K562 (cell line): Measurements from ENCODE around the gene CNPY2. TPM values are rescaled to one million over a fixed set of nuclear protein-coding genes. Genes with fewer than 3 reads are reported as not detected.

ENCODE experiments used
- ATAC-seq: fragments of 200-7000 bp; cut with Tn5 transposase; 3 replicates; pipeline ENCODE4 v1.9.1; 2020; ENCODE audit warnings: moderate library complexity
- BruUV-seq: library from RNA; stranded (reverse); fragments of 400-500 nt; replicated peaks from 2 replicates; lab custom pipeline; 2021; lab: Mats Ljungman, UMichigan
- CTCF ChIA-PET: fragments of 300-600 bp; formaldehyde crosslinking; extraction: SDS; loops from one replicate; lab custom pipeline; 2021; ENCODE audit warnings: low intra/inter-chr PET ratio; lab: Yijun Ruan, JAX
- POLR2A ChIA-PET: fragments of 300-600, 350-650 bp; sonication (Branson Sonifier 250); formaldehyde crosslinking; extraction: SDS; loops from one replicate; lab custom pipeline; 2021; ENCODE audit warnings: antibody characterized with exemption, inconsistent platforms; lab: Yijun Ruan, JAX
- DNase-seq, 4 experiments: peaks; one replicate each; pipeline versions ENCODE4 v3.0.0 to v3.0.0-alpha.2; 2011 to 2018; ENCODE audit warnings: low spot score in 3 of 4, mixed read lengths in 3 of 4; ENCODE audit errors: extremely low read depth in 1 of 4
- FAIRE-seq: peaks from 2 replicates; lab custom pipeline; 2011; peaks lifted over from hg19 to GRCh38; lab: Jason Lieb, UNC
- H2AFZ ChIP-seq: 2 replicates; pipeline ENCODE4 v1.6.0; 2011; ENCODE audit warnings: low read depth, low read length, control low read depth, inconsistent platforms
- H3K27ac ChIP-seq: fragments of 200-600 bp; 3 replicates; pipeline ENCODE4 v1.8.0; 2011; ENCODE audit warnings: low read depth, mild to moderate bottlenecking, control low read depth, inconsistent platforms, low read length, moderate library complexity, mixed read lengths; ENCODE audit errors: extremely low read depth
- H3K27me3 ChIP-seq, 2 experiments: fragments of 300-600 bp in 1 of 2; 2 replicates in 1 of 2; 3 replicates in 1 of 2; pipeline versions ENCODE4 v1.6.0 to v1.8.0; 2011; ENCODE audit warnings: inconsistent platforms in 2 of 2, low read length in 2 of 2, mild to moderate bottlenecking in 1 of 2, mixed read lengths in 1 of 2, moderate library complexity in 1 of 2; ENCODE audit not compliant: control insufficient read depth in 2 of 2, insufficient read depth in 2 of 2
- H3K36me3 ChIP-seq: fragments of 300-600 bp; 3 replicates; pipeline ENCODE4 v1.8.0; 2011; ENCODE audit warnings: mild to moderate bottlenecking, low read length, inconsistent platforms; ENCODE audit not compliant: control insufficient read depth, insufficient read depth
- H3K4me1 ChIP-seq, 2 experiments: fragments of 200-600 bp in 1 of 2; replicated peaks in 1 of 2; 2 replicates in 1 of 2; 3 replicates in 1 of 2; pipeline versions ENCODE4 v1.5.1 to v1.8.0; 2011; ENCODE audit warnings: inconsistent platforms in 2 of 2, low read length in 2 of 2, mild to moderate bottlenecking in 1 of 2, mixed read lengths in 1 of 2, moderate library complexity in 1 of 2; ENCODE audit not compliant: control insufficient read depth in 2 of 2, insufficient read depth in 2 of 2
- H3K4me2 ChIP-seq: 2 replicates; pipeline ENCODE4 v1.6.1; 2011; ENCODE audit warnings: low read length, control low read depth, inconsistent platforms, mixed read lengths; ENCODE audit not compliant: insufficient read depth
- H3K4me3 ChIP-seq: fragments of 200-600 bp; sonication (generic), shearing (Covaris generic); 2 replicates; pipeline ENCODE4 v1.5.1; 2016; ENCODE audit warnings: control low read depth, inconsistent platforms
- H3K79me2 ChIP-seq: fragments of 200-600 bp; 3 replicates; pipeline ENCODE4 v1.8.0; 2011; ENCODE audit warnings: low read length, inconsistent platforms; ENCODE audit not compliant: control insufficient read depth, insufficient read depth
- H3K9ac ChIP-seq, 2 experiments: 2 replicates each; pipeline versions ENCODE4 v1.6.0 to v1.6.1; 2011; ENCODE audit warnings: low read depth in 2 of 2, low read length in 2 of 2, control low read depth in 1 of 2, inconsistent platforms in 1 of 2, mild to moderate bottlenecking in 1 of 2, mixed read lengths in 1 of 2; ENCODE audit not compliant: insufficient read depth in 1 of 2
- H3K9me1 ChIP-seq: one replicate; pipeline ENCODE4 v1.6.0; 2011; ENCODE audit warnings: inconsistent platforms, mild to moderate bottlenecking, low read length, moderate library complexity; ENCODE audit not compliant: control insufficient read depth, insufficient read depth
- H3K9me3 ChIP-seq: replicated peaks from 2 replicates; pipeline ENCODE4 v1.5.1; 2011; ENCODE audit warnings: low read depth, low read length, inconsistent platforms; ENCODE audit not compliant: control insufficient read depth, insufficient read depth
- H4K20me1 ChIP-seq: replicated peaks from 2 replicates; pipeline ENCODE4 v1.6.1; 2011; ENCODE audit warnings: low read length, inconsistent platforms, mixed read lengths; ENCODE audit not compliant: control insufficient read depth, insufficient read depth
- CREB3L1 ChIP-seq: fragments of 450-650 bp; IDR thresholded peaks from 2 replicates; pipeline ENCODE4 v1.6.1; 2014; ENCODE audit warnings: low read depth, mild to moderate bottlenecking, moderate library complexity, borderline replicate concordance
- EGR1 ChIP-seq: fragments of 450-650 bp; conservative IDR thresholded peaks from 2 replicates; pipeline ENCODE4 v1.6.1; 2017; ENCODE audit warnings: mild to moderate bottlenecking
- NCOR1 ChIP-seq: fragments of 450-650 bp; IDR thresholded peaks from 2 replicates; pipeline ENCODE4 v1.6.1; 2016; ENCODE audit warnings: mild to moderate bottlenecking, moderate library complexity
- NFYB ChIP-seq: IDR thresholded peaks from 2 replicates; pipeline ENCODE4 v1.6.1; 2011; ENCODE audit warnings: mild to moderate bottlenecking, moderate library complexity; ENCODE audit not compliant: insufficient read length; ENCODE audit errors: extremely low read depth
- NR2C2 ChIP-seq, 2 experiments: fragments of 200-800 bp in 1 of 2; sonication (Bioruptor generic) in 1 of 2; sonication (generic) in 1 of 2; formaldehyde crosslinking in 1 of 2; IDR thresholded peaks; 2 replicates each; pipeline versions ENCODE4 v1.6.1 to v1.8.0; 2016 to 2022; ENCODE audit warnings: mild to moderate bottlenecking in 1 of 2, missing compliant biosample characterization in 1 of 2, missing genetic modification characterization in 1 of 2, missing genetic modification reagents in 1 of 2
- PTRF ChIP-seq: fragments of 450-650 bp; IDR thresholded peaks from 2 replicates; pipeline ENCODE4 v1.6.1; 2016; ENCODE audit warnings: mild to moderate bottlenecking, missing genetic modification characterization, missing compliant biosample characterization
- SREBF2 ChIP-seq: sonication (generic); formaldehyde crosslinking; IDR thresholded peaks from 2 replicates; pipeline ENCODE4 v1.4.0; 2020; ENCODE audit warnings: mild to moderate bottlenecking, missing genetic modification reagents
- ZC3H11A ChIP-seq: IDR thresholded peaks from 2 replicates; pipeline ENCODE4 v1.6.1; 2012; ENCODE audit warnings: low read depth, low read length, improper control_type of control experiment
- ZEB2 ChIP-seq: fragments of 450-650 bp; IDR thresholded peaks from 2 replicates; pipeline ENCODE4 v1.6.1; 2016
- WGBS: fragments of 100-300 bp; shearing (Covaris generic); methylation state at CpG from one replicate; pipeline ENCODE4 v1.1.6; 2016; ENCODE audit warnings: low coverage, mixed read lengths; ENCODE audit not compliant: insufficient coverage; ENCODE audit errors: missing lambda C conversion rate; 5-methylcytosine and 5-hydroxymethylcytosine counted together
- in situ Hi-C: fragments of 300-500 bp; cut with MboI; formaldehyde crosslinking; loops from 4 replicates; pipeline ENCODE4 v1.15.0; 2018; ENCODE audit warnings: inconsistent platforms, mixed read lengths
- intact Hi-C: fragments of 100-400 bp; cut with micrococcal nuclease; formaldehyde crosslinking; loops from 2 replicates; pipeline ENCODE4 v1.14.2; 2022
- polyA plus RNA-seq, 8 experiments: library from polyadenylated mRNA; depleted of rRNA in 4 of 8; stranded (reverse) in 5 of 8; unstranded in 3 of 8; fragments of >200 nt; fragmentation: Nextera tagmentation in 2 of 8; fragmentation: Illumina TruSeq in 1 of 8; extraction: Ambion mirVana in 2 of 8; extraction: Trizol in 1 of 8; gene quantifications; 2 replicates each; pipeline versions ENCODE4 v1.2.1 to v1.2.3, GENCODE V29; 2011 to 2014; ENCODE audit warnings: inconsistent platforms in 1 of 8, missing spikeins in 1 of 8
- total RNA-seq, 7 experiments: library from RNA; depleted of rRNA in 6 of 7; stranded (reverse); fragments of >200 nt in 6 of 7; fragmentation: Illumina TruSeq in 2 of 7; extraction: Trizol in 2 of 7; gene quantifications; 2 replicates each; pipeline versions ENCODE4 v1.2.1 to v1.2.3, GENCODE V29; 2011 to 2021; ENCODE audit warnings: low replicate concordance in 1 of 7
- TF ChIP-seq, protein P1 (sequence below): fragments of 250-450 bp; sonication (Bioruptor Pico); IDR thresholded peaks from 2 replicates; pipeline ENCODE4 v1.5.0; 2021
- TF ChIP-seq, protein P2 (sequence below): fragments of 450-650 bp; IDR thresholded peaks from 2 replicates; pipeline ENCODE4 v1.6.1; 2017; ENCODE audit warnings: mild to moderate bottlenecking, moderate library complexity
- TF ChIP-seq, protein P3 (sequence below): IDR thresholded peaks from 2 replicates; pipeline ENCODE4 v1.6.1; 2014; ENCODE audit warnings: antibody characterized with exemption

The CNPY2 gene
- total and polyA plus RNA-seq, 9 of the 15 experiments (the other 6 are each of a cell fraction or from before 2014, with no cell fraction given): 33.8 to 190 (median 138) TPM

DNA sequence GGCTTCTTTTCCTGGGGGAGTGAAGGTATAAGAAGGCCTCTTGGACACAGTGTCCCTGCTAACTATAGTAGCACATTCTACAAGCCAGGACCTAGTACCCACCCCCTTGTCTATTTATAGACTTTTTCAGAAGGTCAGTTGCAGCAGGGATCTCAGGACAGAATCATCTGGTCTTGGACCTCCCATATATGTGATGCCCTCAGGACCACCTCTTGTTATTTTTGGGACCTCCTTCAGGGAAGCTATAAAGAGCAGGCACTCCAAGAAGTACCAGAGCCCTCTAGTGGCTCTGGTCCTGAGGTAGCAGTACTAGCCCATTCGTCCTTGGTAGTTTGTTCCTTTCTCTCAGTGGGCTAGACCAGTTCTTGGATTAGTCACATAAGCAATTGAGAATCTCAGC lies 44.8 kb downstream of the CNPY2 start (continued):
- no peak for TF ChIP-seq CREB3L1
- TF ChIP-seq NFYB: no peak
- TF ChIP-seq SREBF2 (CRISPR knock-in tag): no peak

DNA sequence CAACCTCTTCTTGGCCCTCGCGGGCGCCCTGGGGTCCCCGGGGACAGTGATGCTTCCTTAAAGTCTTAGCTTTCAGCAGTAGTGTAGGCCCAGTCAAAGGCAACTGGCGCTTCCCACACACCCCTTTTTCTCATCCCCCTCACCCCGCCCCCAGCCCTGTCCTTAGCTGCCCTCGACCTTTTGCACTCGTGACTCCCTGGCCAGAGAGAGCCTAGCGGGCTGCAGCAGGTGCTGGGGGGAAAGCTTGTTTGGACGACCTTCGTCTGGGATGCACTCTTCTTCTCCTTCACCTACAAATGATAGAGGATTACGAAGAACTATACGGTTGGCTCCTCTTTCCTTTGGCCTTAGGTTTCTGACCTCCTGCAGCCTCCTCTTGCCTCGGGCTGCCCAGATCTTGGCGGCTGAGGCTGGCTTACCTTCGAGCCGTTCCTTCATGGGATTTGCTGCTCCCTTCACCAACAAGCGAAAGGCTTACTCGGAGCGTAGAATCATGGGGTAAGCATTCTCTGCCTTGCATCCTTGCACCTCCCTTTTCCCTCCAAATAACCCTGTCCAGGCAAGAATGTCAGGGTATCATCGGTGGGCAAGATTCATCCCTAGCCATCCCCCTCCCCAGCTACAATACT lies 48.2 kb downstream of the CNPY2 start:
- FAIRE-seq (no peak), DNase-seq (peak; percentile 52 to 55 (median 52)), ATAC-seq (peak; percentile 21)
- peak overlapping the region; percentile 88 for H3K4me2 ChIP-seq
- intact Hi-C loops: loop anchor here (2.0 kb wide), 2 partner anchors 33 to 43 kb away; partner anchors contain the start of genes CS and NABP2
- no peaks in the 10 kb centered on the region for H3K9me3 ChIP-seq
- POLR2A ChIA-PET: interaction anchor here (0.7 to 3.3 kb wide), 9 partner anchors 9 to 150 kb away, joined by 3 to 25 read pairs (median 6); partner anchors contain the start of genes ANKRD52, IL23A, RNF41 and SMARCC2
- H3K4me1 ChIP-seq: peaks cover 11 to 19% of the 10 kb centered on the region in 2 experiments; a peak in 4 of 5 replicates
- no peaks in the 10 kb centered on the region for H4K20me1 ChIP-seq
- H3K9me1 ChIP-seq: no peaks in the 10 kb centered on the region
- no peaks in the 10 kb centered on the region for H3K79me2 ChIP-seq
- no peaks in the 10 kb centered on the region for H3K27me3 ChIP-seq
- WGBS: 34% methylated on average over 20 of the region's 21 CpGs
- H2AFZ ChIP-seq: peak overlapping the region; percentile 94
- peak overlapping the region; percentile 67 for H3K4me3 ChIP-seq
- H3K36me3 ChIP-seq: peaks cover 33% of the 10 kb centered on the region
- BruUV-seq: no TSS peak
- H3K27ac ChIP-seq: peak overlapping the region; percentile 77; the same call in 2 of the 3 replicates
- CTCF ChIA-PET: interaction anchor here (0.8 kb wide), 1 partner anchor 75 kb away, joined by 4 read pairs; no protein-coding TSS in a partner anchor
- peak overlapping the region; percentile 71 to 87 for H3K9ac ChIP-seq
- in situ Hi-C loops: no loop called here
- TF ChIP-seq, protein P1, sequence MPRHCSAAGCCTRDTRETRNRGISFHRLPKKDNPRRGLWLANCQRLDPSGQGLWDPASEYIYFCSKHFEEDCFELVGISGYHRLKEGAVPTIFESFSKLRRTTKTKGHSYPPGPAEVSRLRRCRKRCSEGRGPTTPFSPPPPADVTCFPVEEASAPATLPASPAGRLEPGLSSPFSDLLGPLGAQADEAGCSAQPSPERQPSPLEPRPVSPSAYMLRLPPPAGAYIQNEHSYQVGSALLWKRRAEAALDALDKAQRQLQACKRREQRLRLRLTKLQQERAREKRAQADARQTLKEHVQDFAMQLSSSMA (CRISPR knock-in tag): no peak
- TF ChIP-seq ZEB2: no peak
- peak; percentile 62 for TF ChIP-seq EGR1
- TF ChIP-seq, protein P2, sequence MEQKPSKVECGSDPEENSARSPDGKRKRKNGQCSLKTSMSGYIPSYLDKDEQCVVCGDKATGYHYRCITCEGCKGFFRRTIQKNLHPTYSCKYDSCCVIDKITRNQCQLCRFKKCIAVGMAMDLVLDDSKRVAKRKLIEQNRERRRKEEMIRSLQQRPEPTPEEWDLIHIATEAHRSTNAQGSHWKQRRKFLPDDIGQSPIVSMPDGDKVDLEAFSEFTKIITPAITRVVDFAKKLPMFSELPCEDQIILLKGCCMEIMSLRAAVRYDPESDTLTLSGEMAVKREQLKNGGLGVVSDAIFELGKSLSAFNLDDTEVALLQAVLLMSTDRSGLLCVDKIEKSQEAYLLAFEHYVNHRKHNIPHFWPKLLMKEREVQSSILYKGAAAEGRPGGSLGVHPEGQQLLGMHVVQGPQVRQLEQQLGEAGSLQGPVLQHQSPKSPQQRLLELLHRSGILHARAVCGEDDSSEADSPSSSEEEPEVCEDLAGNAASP: peak; percentile 94
- no peak for TF ChIP-seq NR2C2 (CRISPR knock-in tag; IDR thresholded peaks at IDR 0.05)
- TF ChIP-seq NR2C2 (tag; IDR thresholded peaks at IDR 0.05): peak; percentile 86
- TF ChIP-seq NCOR1: peak; percentile 8; the same call in 1 of the 2 replicates
- TF ChIP-seq ZC3H11A: no peak
- TF ChIP-seq, protein P3, sequence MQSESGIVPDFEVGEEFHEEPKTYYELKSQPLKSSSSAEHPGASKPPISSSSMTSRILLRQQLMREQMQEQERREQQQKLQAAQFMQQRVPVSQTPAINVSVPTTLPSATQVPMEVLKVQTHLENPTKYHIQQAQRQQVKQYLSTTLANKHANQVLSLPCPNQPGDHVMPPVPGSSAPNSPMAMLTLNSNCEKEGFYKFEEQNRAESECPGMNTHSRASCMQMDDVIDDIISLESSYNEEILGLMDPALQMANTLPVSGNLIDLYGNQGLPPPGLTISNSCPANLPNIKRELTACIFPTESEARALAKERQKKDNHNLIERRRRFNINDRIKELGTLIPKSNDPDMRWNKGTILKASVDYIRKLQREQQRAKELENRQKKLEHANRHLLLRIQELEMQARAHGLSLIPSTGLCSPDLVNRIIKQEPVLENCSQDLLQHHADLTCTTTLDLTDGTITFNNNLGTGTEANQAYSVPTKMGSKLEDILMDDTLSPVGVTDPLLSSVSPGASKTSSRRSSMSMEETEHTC: peak; percentile 44; the same call in 1 of the 2 replicates
- TF ChIP-seq PTRF (tag): 0 out of 2 replicates have a peak, but pooled peaks have one; percentile 2
